Nephron (organoid): Measurements from ENCODE around the gene ALDH9A1.
"Not testable (repeated sequence)": the region's sequence is repeated elsewhere in the genome, so short reads cannot be mapped to it uniquely, and the experiment has no call there.

Experiments used
- H3K27ac Mint-ChIP-seq, 3 experiments: 2 replicates each; pipeline ENCODE4 v1.8.0; 2020; ENCODE audit warnings: mixed read lengths in 3 of 3, mild to moderate bottlenecking in 2 of 3, moderate library complexity in 1 of 3
- H3K27me3 Mint-ChIP-seq: 2 replicates; pipeline ENCODE4 v1.8.0; 2021; ENCODE audit warnings: low read depth, mild to moderate bottlenecking, moderate library complexity, mixed read lengths
- H3K36me3 Mint-ChIP-seq: 2 replicates; pipeline ENCODE4 v1.8.0; 2020; ENCODE audit warnings: low read depth, mixed read lengths
- H3K4me1 Mint-ChIP-seq: 2 replicates; pipeline ENCODE4 v1.8.0; 2020; ENCODE audit warnings: mixed read lengths
- H3K4me3 Mint-ChIP-seq, 3 experiments: 2 replicates each; pipeline ENCODE4 v1.8.0; 2020; ENCODE audit warnings: mild to moderate bottlenecking in 3 of 3, mixed read lengths in 3 of 3, moderate library complexity in 2 of 3
- H3K9me3 Mint-ChIP-seq: 2 replicates; pipeline ENCODE4 v1.8.0; 2020; ENCODE audit warnings: mixed read lengths
- CTCF ChIP-seq, 3 experiments: fragments of 200-600 bp; sonication (generic); IDR thresholded peaks; one replicate each; pipeline ENCODE4 v1.5.0; 2021; ENCODE audit warnings: antibody characterized with exemption in 3 of 3; ENCODE audit not compliant: unreplicated experiment in 3 of 3

ALDH9A1 gene

DNA sequence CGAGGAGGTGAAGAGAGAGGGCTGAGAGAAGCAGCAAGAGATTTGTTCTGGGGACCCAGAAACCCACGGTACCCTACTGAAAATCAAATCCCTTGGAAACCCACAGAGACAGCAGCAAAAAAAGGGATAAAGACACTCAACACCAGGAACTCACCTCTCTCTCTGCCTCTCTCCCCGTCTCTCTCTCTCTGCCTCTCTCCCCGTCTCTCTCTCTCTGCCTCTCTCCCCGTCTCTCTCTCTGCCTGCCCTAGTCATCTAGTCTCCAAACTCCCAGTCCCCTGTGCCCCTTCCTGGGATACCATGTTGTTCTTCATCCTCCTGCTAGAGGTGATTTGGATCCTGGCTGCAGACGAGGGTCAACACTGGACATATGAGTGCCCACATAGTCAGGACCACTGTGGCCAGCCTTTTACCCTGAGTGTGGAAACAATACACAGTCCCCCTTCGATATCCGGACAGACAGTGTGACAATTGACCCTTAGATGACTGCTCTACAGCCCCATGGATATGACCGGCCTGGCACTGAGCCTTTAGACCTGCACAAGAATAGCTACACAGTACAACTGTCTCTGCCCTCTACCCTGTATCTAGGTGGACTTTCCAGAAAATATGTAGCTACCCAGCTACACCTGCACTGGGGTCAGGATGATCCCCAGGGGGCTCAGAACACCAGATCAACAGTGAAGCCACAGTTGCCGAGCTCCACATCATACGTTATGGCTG lies 9.8 kb upstream of the ALDH9A1 start:
- Mint-ChIP-seq H3K27ac (no peak overlapping the region), H3K27me3 (peaks cover 18% of the 10 kb centered on the region), H3K4me1 (no peaks in the 10 kb centered on the region), H3K36me3 (no peaks in the 10 kb centered on the region), H3K4me3 (no peak overlapping the region), H3K9me3 (peaks cover 3% of the 10 kb centered on the region)
- TF ChIP-seq CTCF (IDR thresholded peaks at IDR 0.05; ENCODE audit: unreplicated experiment in 3 of 3): no peak

GRCh38 chr1:165703648-165704047 lies 5.3 kb upstream of the ALDH9A1 start:
- peaks cover 3% of the 10 kb centered on the region for H3K4me1 Mint-ChIP-seq
- H3K27ac Mint-ChIP-seq: no peak overlapping the region
- H3K9me3 Mint-ChIP-seq: no peaks in the 10 kb centered on the region
- H3K27me3 Mint-ChIP-seq: peaks cover 10% of the 10 kb centered on the region
- H3K36me3 Mint-ChIP-seq: no peaks in the 10 kb centered on the region
- TF ChIP-seq CTCF (IDR thresholded peaks at IDR 0.05; ENCODE audit: unreplicated experiment in 3 of 3): no peak
- H3K4me3 Mint-ChIP-seq: no peak overlapping the region

DNA sequence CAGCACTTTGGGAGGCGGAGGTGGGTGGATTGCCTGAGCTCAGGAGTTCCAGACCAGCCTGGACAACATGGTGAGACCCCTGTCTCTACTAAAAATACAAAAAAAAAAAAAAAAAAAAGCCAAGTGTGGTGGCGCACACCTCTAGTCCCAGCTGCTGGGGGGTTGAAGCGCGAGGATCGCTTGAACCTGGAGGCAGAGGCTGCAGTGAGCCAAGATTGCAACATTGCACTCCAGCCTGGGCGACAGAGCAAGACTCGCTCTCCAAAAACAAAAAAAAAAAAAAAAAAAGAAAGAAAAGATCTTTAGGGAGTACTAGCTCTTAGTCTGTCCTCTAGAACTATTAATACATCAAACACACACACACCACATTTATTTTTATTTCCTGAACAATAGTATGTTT lies 3.6 kb upstream of the ALDH9A1 start:
- not testable (repeated sequence) for H3K9me3 Mint-ChIP-seq, H3K36me3 Mint-ChIP-seq, H3K27me3 Mint-ChIP-seq
- H3K27ac Mint-ChIP-seq: peak overlapping the region in 1 of 3 experiments; percentile 75
- peak overlapping the region in 2 of 3 experiments; percentile 9 to 19 for H3K4me3 Mint-ChIP-seq
- H3K4me1 Mint-ChIP-seq: peaks cover 13% of the 10 kb centered on the region

DNA sequence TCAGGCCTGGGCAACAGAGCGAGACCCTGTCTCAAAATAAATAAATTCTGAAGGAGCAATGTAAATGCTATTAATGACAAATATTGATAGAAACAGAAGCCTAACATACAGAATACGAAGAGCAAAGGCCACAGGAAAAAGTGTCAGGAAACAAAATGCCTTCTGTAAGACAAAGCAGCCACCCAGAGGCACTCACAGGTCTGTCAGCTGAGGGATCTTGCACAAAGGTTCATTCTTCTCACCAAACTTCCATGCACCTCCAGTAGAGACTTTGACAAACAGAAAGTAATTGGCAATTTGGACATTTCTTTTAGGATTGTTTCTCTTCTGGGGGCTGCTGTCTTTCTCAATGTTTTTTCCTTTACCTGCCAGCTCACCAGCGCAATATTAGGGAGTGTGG lies 1.2 kb upstream of the ALDH9A1 start:
- Mint-ChIP-seq H3K4me1 (peaks cover 26% of the 10 kb centered on the region), H3K9me3 (peaks cover 2% of the 10 kb centered on the region), H3K4me3 (peak overlapping the region; percentile 53 to 73 (median 56)), H3K27me3 (peaks cover 5% of the 10 kb centered on the region), H3K36me3 (peaks cover 16% of the 10 kb centered on the region), H3K27ac (no peak overlapping the region)
- TF ChIP-seq CTCF (IDR thresholded peaks at IDR 0.05; ENCODE audit: unreplicated experiment in 3 of 3): no peak

DNA sequence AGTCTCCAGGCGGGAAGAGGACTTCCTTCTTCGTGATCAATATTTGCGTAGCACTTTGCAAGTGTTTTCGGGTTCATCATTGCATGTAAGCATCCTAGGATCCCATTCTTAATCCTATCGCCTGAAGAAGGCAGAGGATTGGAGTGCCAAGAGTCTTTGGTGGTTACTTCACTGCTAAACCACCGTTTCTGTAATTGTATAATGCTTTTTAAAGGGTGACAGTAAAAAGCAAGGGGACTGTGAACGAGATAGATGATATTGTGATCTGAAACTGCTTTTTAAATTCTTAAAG lies 345 bp upstream of the ALDH9A1 start:
- Mint-ChIP-seq H3K27me3 (peaks cover 5% of the 10 kb centered on the region), H3K4me3 (peak overlapping the region; percentile 95 to 99 (median 99)), H3K36me3 (peaks cover 21% of the 10 kb centered on the region), H3K4me1 (peaks cover 26% of the 10 kb centered on the region), H3K27ac (peak overlapping the region; percentile 83 to 94 (median 93)), H3K9me3 (peaks cover 2% of the 10 kb centered on the region)
- no peak for TF ChIP-seq CTCF (IDR thresholded peaks at IDR 0.05; ENCODE audit: unreplicated experiment in 3 of 3)

DNA sequence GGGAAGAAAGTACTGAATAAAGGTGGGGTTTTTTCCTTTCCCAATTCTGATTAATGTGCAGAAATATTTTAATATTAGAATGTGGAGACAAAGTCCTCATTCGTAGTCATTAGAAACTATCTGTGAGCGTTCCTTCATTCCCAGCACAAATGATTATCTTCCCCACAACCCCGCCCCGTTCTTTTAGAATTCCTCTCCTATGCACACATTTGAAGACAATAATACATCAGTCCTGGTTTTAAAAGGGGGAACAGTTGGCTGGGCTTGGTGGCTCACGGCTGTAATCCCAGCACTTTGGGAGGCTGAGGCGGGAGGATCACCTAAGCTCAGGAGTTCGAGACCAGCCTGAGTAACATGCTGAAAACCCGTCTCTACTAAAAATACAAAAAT lies 876 bp downstream of the ALDH9A1 start:
- H3K27me3 Mint-ChIP-seq: no peaks in the 10 kb centered on the region
- H3K4me1 Mint-ChIP-seq: peaks cover 26% of the 10 kb centered on the region
- peak overlapping the region; percentile 83 to 94 (median 93) for H3K27ac Mint-ChIP-seq
- peaks cover 33% of the 10 kb centered on the region for H3K36me3 Mint-ChIP-seq
- H3K4me3 Mint-ChIP-seq: peak overlapping the region; percentile 95 to 99 (median 99)
- no peak for TF ChIP-seq CTCF (IDR thresholded peaks at IDR 0.05; ENCODE audit: unreplicated experiment in 3 of 3)
- peaks cover 2% of the 10 kb centered on the region for H3K9me3 Mint-ChIP-seq
